PC-3 (cell line): ENCODE measurements around the gene VTI1A.

Experiments
- EZH2 ChIP-seq: fragments of 300-600 bp; sonication (generic); IDR thresholded peaks from one replicate; pipeline ENCODE4 v1.6.1; 2017; ENCODE audit warnings: antibody characterized with exemption, mild to moderate bottlenecking, low read length; ENCODE audit not compliant: unreplicated experiment
- TF ChIP-seq, protein P1 (sequence below): fragments of 300-600 bp; sonication (generic); conservative IDR thresholded peaks from 2 replicates; pipeline ENCODE4 v1.5.1; 2017; ENCODE audit warnings: antibody characterized with exemption, low read depth, mild to moderate bottlenecking, low read length

GRCh38 chr10:112708461-112708860, 261.4 kb downstream of the VTI1A start:
- TF ChIP-seq EZH2 = no peak
- TF ChIP-seq, protein P1, sequence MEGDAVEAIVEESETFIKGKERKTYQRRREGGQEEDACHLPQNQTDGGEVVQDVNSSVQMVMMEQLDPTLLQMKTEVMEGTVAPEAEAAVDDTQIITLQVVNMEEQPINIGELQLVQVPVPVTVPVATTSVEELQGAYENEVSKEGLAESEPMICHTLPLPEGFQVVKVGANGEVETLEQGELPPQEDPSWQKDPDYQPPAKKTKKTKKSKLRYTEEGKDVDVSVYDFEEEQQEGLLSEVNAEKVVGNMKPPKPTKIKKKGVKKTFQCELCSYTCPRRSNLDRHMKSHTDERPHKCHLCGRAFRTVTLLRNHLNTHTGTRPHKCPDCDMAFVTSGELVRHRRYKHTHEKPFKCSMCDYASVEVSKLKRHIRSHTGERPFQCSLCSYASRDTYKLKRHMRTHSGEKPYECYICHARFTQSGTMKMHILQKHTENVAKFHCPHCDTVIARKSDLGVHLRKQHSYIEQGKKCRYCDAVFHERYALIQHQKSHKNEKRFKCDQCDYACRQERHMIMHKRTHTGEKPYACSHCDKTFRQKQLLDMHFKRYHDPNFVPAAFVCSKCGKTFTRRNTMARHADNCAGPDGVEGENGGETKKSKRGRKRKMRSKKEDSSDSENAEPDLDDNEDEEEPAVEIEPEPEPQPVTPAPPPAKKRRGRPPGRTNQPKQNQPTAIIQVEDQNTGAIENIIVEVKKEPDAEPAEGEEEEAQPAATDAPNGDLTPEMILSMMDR = no peak
